ENCODE data around the gene FARP1.

FARP1 gene

GRCh38 chr13:98203646-98204326 is 60.9 kb downstream of the FARP1 start:
- no peak for DNase-seq

- DNase-seq = no peak
Observed at GRCh38 chr13:98204546-98204945, 61.7 kb downstream of the FARP1 start.

- no peak for DNase-seq
Observed at GRCh38 chr13:98206946-98207345, 64.1 kb downstream of the FARP1 start.

- DNase-seq = no peak
Observed at GRCh38 chr13:98207416-98207815, 64.5 kb downstream of the FARP1 start.

GRCh38 chr13:98208606-98209005 is 65.7 kb downstream of the FARP1 start:
- DNase-seq = no peak

GRCh38 chr13:98212763-98213162 is 69.9 kb downstream of the FARP1 start:
- DNase-seq = no peak

- DNase-seq = no peak
Observed at GRCh38 chr13:98213354-98213753, 70.5 kb downstream of the FARP1 start.

GRCh38 chr13:98214008-98214643 is 71.2 kb downstream of the FARP1 start:
- DNase-seq = no peak

GRCh38 chr13:98214707-98215106 is 71.8 kb downstream of the FARP1 start:
- no peak for DNase-seq

GRCh38 chr13:98215508-98215907 is 72.6 kb downstream of the FARP1 start:
- DNase-seq = no peak

- DNase-seq = no peak
Observed at GRCh38 chr13:98216135-98216565, 73.3 kb downstream of the FARP1 start.

- DNase-seq = no peak
Observed at GRCh38 chr13:98216711-98217285, 73.9 kb downstream of the FARP1 start.

- no peak for DNase-seq
Observed at GRCh38 chr13:98217597-98217996, 74.7 kb downstream of the FARP1 start.

- no peak for DNase-seq
Observed at GRCh38 chr13:98219685-98220084, 76.8 kb downstream of the FARP1 start.

- no peak for DNase-seq
Observed at GRCh38 chr13:98220271-98220791, 77.4 kb downstream of the FARP1 start.

GRCh38 chr13:98221234-98221633 is 78.3 kb downstream of the FARP1 start:
- no peak for DNase-seq

GRCh38 chr13:98222081-98222554 is 79.2 kb downstream of the FARP1 start:
- no peak for DNase-seq

GRCh38 chr13:98222816-98223215 is 79.9 kb downstream of the FARP1 start:
- no peak for DNase-seq

- DNase-seq = no peak
Observed at GRCh38 chr13:98223741-98224140, 80.8 kb downstream of the FARP1 start.

GRCh38 chr13:98224557-98224956 is 81.7 kb downstream of the FARP1 start:
- DNase-seq = no peak

- DNase-seq = no peak
Observed at GRCh38 chr13:98225036-98225940, 82.4 kb downstream of the FARP1 start.

- DNase-seq = no peak
Observed at GRCh38 chr13:98226496-98226895, 83.6 kb downstream of the FARP1 start.

All from activated CD4-positive, alpha-beta T cell treated with anti-CD3 and anti-CD28 coated beads for 48 hours (primary cell).